Activated gamma-delta T cell treated with Interleukin-2 at 50 U/mL for 16 hours (primary cell): ENCODE measurements around the gene MYO7A.

ENCODE experiments used
- DNase-seq: peaks from one replicate; pipeline ENCODE4 v3.0.0-alpha.2; 2020

The MYO7A gene

DNA sequence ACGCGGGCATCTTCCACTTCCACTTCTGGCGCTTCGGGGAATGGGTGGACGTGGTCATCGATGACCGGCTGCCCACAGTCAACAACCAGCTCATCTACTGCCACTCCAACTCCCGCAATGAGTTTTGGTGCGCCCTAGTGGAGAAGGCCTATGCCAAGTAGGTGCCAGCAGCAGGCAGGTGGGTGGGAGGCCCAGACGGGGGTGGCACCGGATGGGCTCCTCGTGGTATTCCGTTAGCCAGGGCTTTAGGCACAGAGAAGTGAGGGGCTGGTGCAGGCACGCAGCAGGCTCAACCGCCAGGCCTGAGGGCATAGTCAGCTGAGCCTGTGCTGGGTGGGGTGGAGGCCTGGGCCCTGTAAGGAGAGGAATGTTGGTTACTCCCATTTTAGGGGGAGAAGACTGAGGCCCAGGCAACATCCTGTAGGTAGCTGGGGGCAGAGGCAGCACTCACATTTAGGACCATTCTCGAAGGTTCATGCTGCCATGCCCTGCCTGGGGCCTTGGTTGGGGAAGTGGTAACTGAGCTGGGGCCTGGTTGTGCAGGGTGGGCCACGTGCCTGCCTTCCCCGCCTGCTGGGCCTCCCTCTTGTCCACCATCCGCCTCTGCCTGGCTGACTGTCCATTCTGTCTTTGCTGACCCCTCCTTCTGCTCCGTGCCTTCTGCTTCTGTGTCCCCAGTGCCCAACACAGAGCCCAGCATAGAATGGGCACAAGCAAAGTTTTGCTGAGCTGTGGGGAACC is 15.2 kb upstream of the MYO7A start:
- no peak for DNase-seq

DNA sequence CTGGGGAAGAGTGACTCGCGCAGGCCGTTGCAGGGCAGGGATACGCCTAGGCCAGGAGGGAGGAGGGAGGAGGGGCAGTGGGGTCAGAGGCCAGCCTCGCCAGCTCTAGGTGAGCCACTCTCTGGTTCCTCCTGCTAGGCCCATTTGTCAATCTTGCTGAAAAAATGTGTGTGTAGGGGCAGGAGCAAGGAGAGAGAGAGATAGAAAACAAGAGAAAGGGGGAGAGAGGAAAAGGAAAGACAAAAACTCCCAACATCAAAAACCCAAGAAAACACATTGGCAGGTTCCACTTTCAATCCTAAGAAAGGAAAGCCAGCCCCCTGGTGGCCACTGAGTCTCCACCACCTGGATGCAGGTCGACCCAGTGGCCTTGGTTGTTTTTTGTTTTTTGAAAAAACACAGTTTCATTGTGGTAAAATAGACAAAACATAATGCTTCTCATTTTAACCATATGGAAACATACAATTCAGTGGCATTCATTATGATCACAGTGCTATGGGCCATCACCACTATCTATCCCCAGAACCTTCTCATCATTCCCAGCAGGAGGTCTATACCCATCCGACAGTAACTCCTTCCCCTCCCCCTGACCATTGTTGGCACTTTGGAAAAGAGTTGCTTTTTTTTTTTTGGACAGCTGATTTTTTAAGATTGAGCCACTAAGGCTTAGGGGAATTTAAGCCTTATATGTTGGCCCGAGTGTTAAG is 14.5 kb upstream of the MYO7A start:
- no peak for DNase-seq

DNA sequence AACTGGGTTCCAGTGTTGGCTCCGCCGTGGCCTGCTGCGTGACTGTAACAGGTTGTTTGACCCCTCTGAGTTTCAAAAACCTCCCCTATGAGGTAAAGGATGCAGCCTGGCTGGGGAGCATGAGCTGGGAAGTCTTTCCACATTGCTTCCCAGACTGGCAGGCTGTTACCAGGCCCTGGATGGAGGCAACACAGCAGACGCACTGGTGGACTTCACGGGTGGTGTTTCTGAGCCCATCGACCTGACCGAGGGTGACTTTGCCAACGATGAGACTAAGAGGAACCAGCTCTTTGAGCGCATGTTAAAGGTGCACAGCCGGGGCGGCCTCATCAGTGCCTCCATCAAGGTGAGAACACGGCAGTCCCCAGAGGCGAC is 14.0 kb upstream of the MYO7A start:
- DNase-seq = no peak

DNA sequence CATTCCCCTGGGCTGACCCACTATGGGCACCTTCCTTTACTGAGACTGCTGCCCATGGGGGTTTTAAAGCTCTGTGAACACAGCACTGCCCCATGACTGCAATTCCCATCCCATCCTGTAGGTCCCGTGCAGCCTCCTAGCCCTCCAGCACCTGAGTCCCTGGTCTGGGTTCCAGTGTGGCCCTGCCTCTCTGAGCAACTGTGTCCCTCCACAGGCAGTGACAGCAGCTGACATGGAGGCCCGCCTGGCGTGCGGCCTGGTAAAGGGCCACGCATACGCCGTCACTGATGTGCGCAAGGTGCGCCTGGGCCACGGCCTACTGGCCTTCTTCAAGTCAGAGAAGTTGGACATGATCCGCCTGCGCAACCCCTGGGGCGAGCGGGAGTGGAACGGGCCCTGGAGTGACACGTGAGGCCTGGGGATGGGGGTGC is 12.8 kb upstream of the MYO7A start:
- DNase-seq = no peak

DNA sequence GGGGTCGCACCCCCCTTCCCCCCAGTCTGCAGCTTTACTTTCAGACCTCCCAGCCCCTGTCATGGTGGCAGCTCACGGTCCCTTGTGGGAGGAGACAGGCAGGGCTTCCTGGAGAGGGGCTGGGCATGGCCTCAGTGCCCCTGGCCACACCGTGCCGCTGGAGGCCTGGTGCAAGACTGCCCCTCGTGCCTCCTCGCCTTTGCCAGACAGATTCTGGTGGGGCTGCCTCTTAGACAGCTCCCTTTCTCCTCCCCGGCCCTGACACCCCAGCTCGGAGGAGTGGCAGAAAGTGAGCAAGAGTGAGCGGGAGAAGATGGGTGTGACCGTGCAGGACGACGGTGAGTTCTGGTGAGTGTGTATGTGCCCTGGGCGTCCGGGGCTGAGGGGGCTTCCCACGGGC is 12.1 kb upstream of the MYO7A start:
- no peak for DNase-seq

DNA sequence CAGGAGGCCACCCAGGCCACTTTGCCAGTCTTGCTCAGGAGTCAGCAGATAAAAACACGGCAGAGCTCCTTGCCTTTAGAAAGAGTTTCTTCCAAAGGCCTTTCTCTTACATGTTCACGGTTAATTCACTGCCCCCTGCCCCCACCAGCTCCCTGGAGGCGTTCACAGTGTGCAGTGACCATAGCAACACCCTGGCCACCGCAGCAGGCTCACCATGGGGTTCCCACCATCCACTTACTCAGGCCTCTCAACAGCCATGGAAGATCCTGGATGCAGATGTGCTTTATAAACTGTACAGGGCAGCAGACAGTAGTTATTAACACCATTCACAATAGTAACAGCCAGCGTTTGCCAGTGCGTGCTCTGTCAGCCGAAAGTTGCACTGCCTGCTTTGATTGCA is 10.6 kb upstream of the MYO7A start:
- no peak for DNase-seq

DNA sequence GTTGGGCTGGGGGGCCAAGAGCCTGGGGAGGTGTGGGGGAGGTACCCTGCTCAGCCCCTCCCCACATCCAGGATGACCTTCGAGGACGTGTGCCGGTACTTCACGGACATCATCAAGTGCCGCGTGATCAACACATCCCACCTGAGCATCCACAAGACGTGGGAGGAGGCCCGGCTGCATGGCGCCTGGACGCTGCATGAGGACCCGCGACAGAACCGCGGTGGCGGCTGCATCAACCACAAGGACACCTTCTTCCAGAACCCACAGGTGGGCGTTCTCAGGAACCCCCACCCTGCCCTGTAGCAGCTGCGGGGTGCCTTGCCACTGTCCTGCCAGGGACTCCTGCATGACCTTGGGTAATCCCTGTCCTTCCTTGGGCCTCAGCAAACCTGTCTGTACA is 10.0 kb upstream of the MYO7A start:
- DNase-seq = no peak

DNA sequence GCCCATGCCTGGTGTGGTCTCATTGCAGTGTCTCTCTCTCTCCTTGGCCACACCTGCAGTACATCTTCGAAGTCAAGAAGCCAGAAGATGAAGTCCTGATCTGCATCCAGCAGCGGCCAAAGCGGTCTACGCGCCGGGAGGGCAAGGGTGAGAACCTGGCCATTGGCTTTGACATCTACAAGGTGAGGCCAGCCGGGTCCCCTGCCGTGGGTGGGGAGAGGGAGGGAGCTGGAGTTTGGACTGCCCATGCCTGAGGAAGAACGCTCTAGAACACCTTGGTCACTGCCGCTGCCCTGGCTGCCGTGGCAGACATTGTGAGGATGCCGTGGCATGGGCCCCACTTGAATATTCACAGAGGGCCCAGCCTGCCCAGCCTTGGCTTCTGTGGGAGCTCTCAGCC is 9.1 kb upstream of the MYO7A start:
- no peak for DNase-seq

DNA sequence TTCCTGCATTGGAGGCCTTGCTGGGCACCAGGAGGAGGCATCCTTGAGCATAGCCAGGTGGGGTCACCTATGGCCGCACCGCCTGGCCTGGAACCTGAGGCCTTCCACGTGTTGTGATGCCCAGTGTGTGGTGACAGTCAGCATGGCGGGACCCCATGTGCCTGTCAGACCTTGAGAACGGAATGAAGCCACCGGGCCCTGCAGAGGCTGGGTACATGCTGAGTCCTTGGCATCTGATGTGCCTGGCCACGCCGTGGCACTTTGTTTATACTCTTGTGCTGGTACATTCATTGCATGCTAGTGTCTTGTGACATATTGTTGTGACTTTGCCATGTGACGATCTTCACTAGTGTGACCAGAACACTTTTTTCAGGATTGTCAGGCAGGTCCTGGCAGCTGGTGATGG is 8.5 kb upstream of the MYO7A start:
- DNase-seq = no peak

DNA sequence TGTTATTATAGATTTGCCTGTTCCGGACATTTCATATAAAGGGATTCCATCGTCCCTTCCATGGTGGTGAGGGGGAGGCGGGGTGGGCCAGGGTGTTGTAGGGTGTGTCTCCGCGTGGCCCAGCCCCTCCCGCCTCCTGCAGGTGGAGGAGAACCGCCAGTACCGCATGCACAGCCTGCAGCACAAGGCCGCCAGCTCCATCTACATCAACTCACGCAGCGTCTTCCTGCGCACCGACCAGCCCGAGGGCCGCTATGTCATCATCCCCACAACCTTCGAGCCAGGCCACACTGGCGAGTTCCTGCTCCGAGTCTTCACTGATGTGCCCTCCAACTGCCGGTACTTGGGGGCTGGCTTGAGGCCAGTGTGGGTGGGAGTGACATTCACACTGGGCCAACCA is 7.5 kb upstream of the MYO7A start:
- no peak for DNase-seq

DNA sequence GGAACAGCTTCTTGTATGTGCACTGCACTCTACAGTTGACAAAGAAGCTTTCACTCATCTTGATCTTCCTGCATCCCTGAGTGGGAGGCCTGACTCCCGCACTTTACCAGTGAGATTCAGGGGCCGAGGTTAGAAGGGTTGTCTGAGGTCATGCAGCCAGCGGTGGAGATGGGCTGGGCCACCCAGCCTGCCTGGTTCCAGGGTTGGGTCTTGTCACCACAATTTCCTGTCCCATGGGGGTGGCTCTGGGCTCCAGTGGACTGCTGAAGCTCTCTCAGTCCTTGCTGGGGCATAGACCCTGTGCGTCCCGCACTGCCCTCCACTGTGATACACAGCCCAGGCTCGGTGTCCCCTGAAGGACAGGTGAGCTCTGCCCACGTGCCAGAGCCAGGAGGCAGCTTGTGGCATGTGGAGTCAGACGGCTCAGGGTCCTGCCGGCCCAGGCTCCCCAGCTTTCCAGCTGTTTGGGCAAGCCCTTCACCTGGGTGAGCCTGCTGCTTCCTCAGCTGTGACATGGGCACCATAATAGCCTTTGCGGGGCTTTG is 6.9 kb upstream of the MYO7A start:
- no peak for DNase-seq

DNA sequence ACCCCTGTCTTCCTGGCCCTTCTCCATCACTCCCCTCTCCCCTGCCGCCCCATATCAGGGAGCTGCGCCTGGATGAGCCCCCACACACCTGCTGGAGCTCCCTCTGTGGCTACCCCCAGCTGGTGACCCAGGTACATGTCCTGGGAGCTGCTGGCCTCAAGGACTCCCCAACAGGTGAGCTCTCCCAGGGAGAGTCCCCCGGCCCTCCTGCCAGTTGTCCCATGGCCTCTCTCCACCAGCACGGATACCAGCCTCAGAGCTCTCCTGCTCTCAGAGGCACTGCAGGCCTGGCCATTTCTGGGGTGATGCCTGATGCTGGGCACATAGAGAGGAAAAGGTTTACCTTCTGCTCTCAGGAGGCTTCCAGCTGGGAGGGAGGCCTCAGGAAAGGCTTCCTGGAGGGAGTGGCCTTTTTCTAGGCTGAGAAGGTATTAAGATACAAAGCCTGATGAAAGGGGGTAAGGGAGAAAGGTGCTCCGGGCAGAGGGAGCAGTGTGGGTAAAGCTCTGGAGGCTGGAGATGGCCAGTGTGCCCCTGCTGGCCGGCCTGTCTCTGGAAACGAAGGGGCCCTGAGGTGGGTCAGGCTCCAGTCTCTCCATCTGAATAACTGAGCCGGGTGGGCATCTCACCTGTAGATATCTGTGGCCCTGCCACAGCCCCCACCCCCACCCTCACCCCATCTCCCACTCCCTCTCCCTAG is 6.0 kb upstream of the MYO7A start:
- no peak for DNase-seq

DNA sequence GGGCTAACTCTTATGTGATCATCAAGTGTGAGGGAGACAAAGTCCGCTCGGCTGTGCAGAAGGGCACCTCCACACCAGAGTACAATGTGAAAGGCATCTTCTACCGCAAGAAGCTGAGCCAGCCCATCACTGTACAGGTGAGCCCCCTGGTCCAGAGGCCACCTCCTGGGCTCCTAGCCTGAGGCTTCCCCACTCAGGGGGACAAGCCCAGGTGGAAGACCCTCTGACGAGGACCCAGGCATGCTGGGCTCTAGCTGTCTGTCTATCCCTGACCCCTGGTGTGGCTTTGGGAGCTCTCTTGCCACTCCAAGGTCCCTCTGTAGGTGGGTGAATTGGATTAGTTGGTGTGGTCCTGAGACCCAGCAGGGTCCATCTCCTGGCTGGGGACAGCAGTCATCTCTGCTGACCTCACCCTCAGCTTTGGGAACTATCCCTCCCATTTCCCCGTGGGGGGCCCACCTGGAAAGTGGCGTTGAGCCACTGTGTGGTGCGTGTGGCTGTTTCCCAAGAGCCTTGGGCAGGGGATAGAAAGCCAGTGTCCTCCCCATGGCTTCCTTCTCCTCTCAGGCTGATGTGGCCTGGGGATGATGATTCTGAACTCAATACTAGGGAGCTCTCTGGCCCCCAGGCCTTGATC is 5.4 kb upstream of the MYO7A start:
- DNase-seq = no peak

DNA sequence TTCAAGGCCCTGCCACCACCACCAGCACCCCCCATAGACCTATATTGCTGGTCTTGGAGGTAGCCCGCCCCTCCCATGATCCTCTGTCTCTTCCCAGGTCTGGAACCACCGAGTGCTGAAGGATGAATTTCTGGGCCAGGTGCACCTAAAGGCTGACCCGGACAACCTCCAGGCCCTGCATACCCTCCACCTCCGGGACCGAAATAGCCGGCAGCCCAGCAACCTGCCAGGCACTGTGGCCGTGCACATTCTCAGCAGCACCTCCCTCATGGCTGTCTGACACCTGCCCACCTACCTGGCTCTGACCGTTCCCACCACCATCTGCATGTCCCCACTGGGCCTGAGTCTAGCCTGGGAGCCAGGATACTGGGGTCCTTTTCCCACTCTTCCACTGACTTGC is 4.5 kb upstream of the MYO7A start:
- DNase-seq = no peak

DNA sequence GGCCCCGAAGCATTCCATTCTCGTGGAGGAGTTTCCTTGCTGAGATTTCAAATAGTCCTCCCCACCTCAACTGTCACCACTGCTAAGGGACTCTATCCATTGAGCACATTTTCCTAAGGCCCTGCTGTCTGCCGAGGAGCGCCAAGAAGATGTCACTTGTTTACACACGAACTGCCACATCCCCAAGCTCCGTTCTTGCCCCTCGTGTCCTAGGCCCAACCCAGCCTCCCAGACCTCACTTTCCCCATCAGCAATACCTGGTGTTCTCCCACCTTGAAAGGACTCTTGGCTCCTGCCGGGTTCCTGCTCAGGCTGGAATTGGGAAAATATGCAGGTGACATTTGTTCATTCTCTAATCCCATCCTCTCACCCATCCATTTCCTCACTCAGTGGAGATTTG is 4.0 kb upstream of the MYO7A start:
- DNase-seq = no peak

DNA sequence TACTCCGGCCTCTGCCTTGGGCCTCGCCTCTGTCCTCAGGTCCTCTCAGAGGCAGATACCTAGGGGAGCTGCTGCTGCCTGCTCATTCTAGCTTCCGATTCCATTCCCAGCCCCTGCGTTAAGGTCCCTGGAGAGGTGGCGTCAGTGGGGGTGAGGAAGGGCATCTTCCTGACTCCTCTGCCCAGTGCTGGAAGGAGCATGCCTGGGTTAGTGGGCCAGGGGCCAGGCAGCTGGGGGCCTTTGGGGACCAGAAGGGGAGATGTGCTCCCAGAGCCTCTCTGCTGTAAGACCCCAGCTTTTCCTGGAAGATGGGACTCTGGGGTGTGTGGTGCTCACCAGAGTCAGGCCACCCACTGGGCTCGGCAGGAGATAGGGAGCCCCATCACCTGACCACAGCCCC is 3.6 kb upstream of the MYO7A start:
- DNase-seq = no peak

DNA sequence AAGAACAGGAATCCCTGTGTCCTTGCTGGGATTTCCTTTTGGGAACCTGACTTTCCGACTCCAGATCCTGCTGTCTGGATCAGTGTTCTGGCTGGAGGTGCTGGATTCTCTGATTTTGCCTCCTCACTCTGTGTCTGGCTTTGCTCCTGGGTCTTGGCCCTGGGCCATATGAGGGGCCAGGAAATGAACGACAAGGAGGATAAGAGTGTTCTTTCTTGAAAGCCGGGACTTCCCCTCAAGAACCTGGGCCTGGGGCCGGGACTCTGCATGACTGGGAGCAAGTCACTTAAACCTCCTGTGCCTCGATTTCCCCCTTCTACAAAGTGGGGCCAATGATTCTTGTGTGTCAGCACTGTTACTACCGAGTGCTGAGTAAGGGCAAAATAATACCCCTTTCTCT is 2.9 kb upstream of the MYO7A start:
- DNase-seq = no peak

DNA sequence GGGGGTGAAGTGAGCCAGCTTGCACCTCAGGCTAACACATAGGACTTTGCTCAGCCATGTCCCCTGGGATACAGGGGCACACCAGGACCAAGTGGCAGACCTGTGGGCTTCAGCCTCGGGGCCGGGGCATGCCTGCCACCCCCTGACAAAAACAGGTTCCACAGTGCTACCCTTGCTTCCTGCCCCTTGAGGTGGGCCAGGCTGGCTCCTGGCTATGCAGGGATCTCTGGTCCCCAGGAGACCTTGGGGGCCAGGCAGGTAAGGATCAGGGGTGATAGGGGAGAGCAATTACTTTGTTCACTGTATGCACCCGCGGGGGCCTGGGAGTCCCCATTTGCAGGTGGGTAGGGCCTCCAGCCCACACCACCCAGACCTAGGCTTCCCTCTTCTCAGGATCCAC is 2.4 kb upstream of the MYO7A start:
- no peak for DNase-seq

DNA sequence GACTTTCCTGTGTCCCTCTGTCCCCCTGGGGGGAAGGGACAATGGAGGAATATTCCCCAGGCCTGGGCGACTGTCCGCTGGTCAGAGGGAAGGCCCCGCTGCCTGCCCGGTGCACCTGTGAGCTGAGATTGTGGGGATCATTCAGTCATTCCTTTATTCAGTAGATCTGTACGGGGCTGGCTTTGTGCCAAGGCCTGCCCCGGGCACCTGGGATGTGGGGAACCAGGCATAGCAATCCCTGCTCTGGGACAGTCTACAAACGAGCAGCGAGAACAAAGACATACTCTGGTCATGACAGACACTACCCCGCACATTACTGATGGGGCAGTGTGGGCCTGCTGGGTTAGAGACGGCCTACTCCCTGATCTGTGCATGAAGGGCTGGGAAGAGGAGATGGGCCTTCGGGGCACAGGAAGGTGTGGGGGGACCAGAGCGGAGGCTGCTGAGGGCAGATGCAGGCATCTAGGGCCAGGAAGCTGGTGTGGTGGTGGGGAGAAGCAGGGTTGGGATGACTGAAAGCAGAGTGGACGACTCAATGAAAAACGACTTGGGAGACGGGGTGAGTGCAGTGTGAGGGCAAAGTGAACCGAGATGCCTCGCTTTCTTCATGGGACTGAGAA is 1.8 kb upstream of the MYO7A start:
- DNase-seq = no peak

DNA sequence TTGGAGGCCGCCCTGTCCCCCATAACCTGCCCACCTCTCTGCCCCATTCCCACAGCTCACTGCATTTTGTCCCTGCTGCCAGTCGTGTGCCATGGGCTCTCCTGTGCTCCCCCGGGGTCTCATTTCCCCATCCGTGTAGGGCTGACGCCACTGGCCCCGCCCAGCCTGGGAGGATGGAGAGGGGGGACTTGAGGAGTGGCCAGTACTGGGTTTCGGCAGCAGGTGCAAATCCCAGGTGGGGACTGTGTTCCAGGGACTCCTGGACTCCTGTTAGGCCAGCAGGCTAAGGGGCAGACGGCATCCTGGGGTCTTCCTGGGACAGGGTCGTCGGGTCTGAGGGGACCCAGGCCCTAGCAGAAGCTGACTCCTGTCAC is 1.2 kb upstream of the MYO7A start:
- DNase-seq = no peak

DNA sequence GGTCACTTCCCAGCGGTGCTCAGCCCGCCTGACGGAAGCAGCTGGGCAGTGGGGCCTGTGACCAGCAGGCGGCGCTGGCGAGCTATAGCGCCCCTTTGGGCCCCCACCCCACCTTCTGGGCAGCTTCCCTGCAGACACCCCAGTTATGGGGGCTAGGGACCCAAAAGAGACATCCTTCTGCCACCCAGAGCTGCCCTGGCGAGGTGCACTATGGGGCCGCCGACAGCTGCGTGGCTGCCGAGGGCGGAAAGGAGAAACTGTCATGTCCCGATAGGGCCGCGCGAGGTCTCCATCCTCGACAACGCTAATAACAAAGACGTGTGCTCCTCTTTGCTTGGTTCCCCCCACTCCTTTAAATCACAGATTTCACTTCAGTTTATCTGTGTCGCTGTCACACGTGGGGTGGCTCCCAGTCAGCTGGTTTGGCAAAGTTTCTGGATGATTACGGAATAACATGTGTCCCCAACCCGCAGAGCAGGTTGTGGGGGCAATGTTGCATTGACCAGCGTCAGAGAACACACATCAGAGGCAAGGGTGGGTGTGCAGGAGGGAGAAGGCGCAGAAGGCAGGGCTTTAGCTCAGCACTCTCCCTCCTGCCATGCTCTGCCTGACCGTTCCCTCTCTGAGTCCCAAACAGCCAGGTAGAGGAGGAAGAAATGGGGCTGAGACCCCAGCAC is 673 bp upstream of the MYO7A start:
- DNase-seq = peak; percentile 56

DNA sequence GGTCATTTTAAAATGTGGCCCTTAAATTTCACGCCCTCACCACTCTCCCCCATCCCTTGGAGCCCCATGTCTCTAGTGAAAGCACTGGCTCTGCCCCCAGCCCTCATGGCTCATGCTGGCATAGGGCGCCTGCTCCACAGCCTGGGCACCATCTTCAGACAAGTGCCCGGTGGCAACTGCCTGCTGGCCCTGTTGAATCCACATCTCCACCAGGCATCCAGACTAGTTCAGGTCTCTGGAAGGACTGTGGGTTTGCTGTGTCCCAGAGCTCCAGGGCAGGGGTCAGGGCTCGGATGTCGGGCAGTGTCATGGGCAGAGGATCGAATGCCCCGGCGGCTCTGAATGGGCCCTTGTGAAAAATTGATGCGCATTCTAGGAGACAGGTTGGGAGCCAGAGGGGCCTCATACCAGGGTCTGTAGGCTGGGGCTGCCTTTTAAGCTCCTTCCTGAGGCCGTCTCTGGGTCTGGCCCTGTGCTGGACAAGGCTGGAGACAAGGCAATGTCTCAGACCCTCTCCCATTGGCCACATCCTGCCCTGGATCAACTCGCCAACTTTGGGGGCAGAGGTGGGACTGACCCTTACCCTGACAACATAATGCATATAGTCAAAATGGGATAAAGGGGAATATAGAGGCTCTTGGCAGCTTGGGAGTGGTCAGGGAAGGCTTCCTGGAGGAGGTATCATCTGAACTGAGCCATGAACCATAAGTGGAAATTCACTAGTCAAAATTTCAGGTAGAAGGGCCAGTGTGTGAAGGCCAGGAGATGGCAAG is 1.2 kb downstream of the MYO7A start:
- DNase-seq = no peak
